PC-3 (cell line): ENCODE data around the gene KCNT1.

Experiments used
- EZH2 ChIP-seq: fragments of 300-600 bp; sonication (generic); IDR thresholded peaks from one replicate; pipeline ENCODE4 v1.6.1; 2017; ENCODE audit warnings: antibody characterized with exemption, mild to moderate bottlenecking, low read length; ENCODE audit not compliant: unreplicated experiment
- EZH2phosphoT487 ChIP-seq: fragments of 300-600 bp; sonication (generic); IDR thresholded peaks from 2 replicates; pipeline ENCODE4 v1.6.1; 2018; ENCODE audit warnings: mild to moderate bottlenecking, antibody characterized with exemption, low read length, borderline replicate concordance
- TF ChIP-seq, protein P1 (sequence below): fragments of 300-600 bp; sonication (generic); conservative IDR thresholded peaks from 2 replicates; pipeline ENCODE4 v1.5.1; 2017; ENCODE audit warnings: antibody characterized with exemption, low read depth, mild to moderate bottlenecking, low read length

- TF ChIP-seq, protein P1, sequence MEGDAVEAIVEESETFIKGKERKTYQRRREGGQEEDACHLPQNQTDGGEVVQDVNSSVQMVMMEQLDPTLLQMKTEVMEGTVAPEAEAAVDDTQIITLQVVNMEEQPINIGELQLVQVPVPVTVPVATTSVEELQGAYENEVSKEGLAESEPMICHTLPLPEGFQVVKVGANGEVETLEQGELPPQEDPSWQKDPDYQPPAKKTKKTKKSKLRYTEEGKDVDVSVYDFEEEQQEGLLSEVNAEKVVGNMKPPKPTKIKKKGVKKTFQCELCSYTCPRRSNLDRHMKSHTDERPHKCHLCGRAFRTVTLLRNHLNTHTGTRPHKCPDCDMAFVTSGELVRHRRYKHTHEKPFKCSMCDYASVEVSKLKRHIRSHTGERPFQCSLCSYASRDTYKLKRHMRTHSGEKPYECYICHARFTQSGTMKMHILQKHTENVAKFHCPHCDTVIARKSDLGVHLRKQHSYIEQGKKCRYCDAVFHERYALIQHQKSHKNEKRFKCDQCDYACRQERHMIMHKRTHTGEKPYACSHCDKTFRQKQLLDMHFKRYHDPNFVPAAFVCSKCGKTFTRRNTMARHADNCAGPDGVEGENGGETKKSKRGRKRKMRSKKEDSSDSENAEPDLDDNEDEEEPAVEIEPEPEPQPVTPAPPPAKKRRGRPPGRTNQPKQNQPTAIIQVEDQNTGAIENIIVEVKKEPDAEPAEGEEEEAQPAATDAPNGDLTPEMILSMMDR = no peak
- no peak for TF ChIP-seq EZH2phosphoT487
- TF ChIP-seq EZH2 = no peak
Measured at GRCh38 chr9:135783540-135784245, 81.7 kb downstream of the KCNT1 start.
